Breast epithelium (tissue), 4 donors: Measurements from ENCODE around the gene OAF. TPM values are rescaled to one million over a fixed set of nuclear protein-coding genes. Genes with fewer than 3 reads are reported as not detected.

Experiments
- DNase-seq, 2 donors: peaks; one replicate each; pipeline ENCODE4 v3.0.0-alpha.2; 2019; ENCODE audit warnings: low spot score in 2 of 2
- H3K27ac ChIP-seq, 2 donors: fragments of 200-600 bp; sonication (generic) in 1 of 2; one replicate each; pipeline ENCODE4 v1.5.1; 2016 to 2019; ENCODE audit warnings: mild to moderate bottlenecking in 1 of 2
- H3K27me3 ChIP-seq, 2 donors: fragments of 200-600 bp; sonication (generic) in 1 of 2; one replicate each; pipeline versions ENCODE4 v1.5.1 to v1.6.0; 2017 to 2019; ENCODE audit warnings: control low read depth in 1 of 2, mild to moderate bottlenecking in 1 of 2
- H3K36me3 ChIP-seq: fragments of 200-600 bp; one replicate; pipeline ENCODE4 v1.5.1; 2019
- H3K4me1 ChIP-seq, 2 donors: fragments of 200-600 bp; sonication (generic); one replicate each; pipeline ENCODE4 v1.5.1; 2016 to 2019; ENCODE audit warnings: control low read depth in 1 of 2
- H3K4me3 ChIP-seq, 3 donors: fragments of 200-600 bp; sonication (generic); 1 replicate in 2 of 3; 2 replicates in 1 of 3; pipeline ENCODE4 v1.5.1; 2016 to 2019; ENCODE audit warnings: mild to moderate bottlenecking in 3 of 3, moderate library complexity in 2 of 3
- H3K9me3 ChIP-seq, 2 donors: fragments of 200-600 bp; sonication (generic) in 1 of 2; one replicate each; pipeline ENCODE4 v1.5.1; 2016 to 2019; ENCODE audit warnings: control low read depth in 1 of 2
- POLR2A ChIP-seq: fragments of 450-650 bp; IDR thresholded peaks from one replicate; pipeline ENCODE4 v1.6.1; 2016; ENCODE audit warnings: antibody characterized with exemption, mild to moderate bottlenecking, moderate library complexity
- POLR2AphosphoS5 ChIP-seq, 3 donors: sonication (generic); formaldehyde crosslinking; IDR thresholded peaks; one replicate each; pipeline ENCODE4 v1.6.1; 2017; ENCODE audit warnings: antibody characterized with exemption in 3 of 3
- intact Hi-C: fragments of 100-400 bp; cut with DNase I; formaldehyde crosslinking; loops from one replicate; pipeline ENCODE4 v1.15.1; 2023; ENCODE audit warnings: low total_unique reads
- total RNA-seq, 3 donors: library from RNA; depleted of rRNA; stranded (reverse); fragments of >200 nt; gene quantifications; one replicate each; pipeline ENCODE4 v1.1.0, GENCODE V29; 2016
- TF ChIP-seq, protein P1 (sequence below), 3 donors: fragments of 450-650 bp; IDR thresholded peaks; one replicate each; pipeline ENCODE4 v1.5.1; 2016 to 2017; ENCODE audit warnings: antibody characterized with exemption in 3 of 3, mild to moderate bottlenecking in 3 of 3, moderate library complexity in 3 of 3

The OAF gene
- 10 to 100 TPM; 19.8 to 35.1 (median 33.3) TPM for total RNA-seq

DNA sequence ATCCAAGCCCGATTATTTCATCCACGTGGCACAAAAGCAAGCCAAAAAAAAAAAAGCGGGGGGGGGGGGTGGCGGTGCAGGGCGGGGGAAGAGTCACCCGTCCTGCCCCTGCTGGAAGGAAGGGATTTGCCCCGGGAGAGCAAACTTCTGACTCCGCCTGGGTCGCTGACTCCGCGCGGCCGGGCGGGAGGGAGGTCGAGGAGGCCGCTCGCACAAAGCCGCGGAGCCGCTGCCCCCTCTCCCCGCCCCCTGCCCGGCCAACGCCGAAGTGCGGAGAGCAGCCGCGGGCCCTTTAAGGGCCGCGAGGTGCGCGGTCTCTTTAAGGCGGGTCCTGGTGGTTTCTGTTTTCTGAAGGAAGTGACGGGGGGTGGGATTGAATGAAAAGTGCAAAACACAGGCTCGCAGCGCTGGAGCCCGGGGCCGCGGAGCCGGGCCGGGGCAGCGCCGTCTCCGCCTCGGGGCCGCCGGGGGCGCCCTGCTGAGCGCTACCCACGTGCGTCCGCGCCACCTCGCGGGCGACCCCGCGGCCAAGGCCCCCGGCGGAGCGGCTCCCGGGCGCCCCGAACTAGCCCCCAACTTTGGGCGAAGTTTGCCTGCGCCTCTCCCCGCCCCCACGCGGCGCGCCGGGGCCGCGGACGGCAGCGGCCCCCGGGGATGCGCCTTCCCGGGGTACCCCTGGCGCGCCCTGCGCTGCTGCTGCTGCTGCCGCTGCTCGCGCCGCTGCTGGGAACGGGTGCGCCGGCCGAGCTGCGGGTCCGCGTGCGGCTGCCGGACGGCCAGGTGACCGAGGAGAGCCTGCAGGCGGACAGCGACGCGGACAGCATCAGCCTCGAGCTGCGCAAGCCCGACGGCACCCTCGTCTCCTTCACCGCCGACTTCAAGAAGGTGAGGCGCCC is at the start of gene OAF:
TSS of gene OAF (plus strand) at position 407 of the 896 bp plus-strand sequence. CDS start at position 655, 248 bp downstream.
- TF ChIP-seq, protein P1, sequence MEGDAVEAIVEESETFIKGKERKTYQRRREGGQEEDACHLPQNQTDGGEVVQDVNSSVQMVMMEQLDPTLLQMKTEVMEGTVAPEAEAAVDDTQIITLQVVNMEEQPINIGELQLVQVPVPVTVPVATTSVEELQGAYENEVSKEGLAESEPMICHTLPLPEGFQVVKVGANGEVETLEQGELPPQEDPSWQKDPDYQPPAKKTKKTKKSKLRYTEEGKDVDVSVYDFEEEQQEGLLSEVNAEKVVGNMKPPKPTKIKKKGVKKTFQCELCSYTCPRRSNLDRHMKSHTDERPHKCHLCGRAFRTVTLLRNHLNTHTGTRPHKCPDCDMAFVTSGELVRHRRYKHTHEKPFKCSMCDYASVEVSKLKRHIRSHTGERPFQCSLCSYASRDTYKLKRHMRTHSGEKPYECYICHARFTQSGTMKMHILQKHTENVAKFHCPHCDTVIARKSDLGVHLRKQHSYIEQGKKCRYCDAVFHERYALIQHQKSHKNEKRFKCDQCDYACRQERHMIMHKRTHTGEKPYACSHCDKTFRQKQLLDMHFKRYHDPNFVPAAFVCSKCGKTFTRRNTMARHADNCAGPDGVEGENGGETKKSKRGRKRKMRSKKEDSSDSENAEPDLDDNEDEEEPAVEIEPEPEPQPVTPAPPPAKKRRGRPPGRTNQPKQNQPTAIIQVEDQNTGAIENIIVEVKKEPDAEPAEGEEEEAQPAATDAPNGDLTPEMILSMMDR (IDR thresholded peaks at IDR 0.05): peak in 1 of 3 donors; percentile 27
- TF ChIP-seq POLR2AphosphoS5 (IDR thresholded peaks at IDR 0.05): no peak
- peak within 1 kb of the TSS; percentile 63 to 75 (median 75) for H3K4me3 ChIP-seq
- DNase-seq: peak in 1 of 2 donors; percentile 26
- H3K36me3 ChIP-seq: no peaks in the 10 kb centered on the region
- intact Hi-C loops: no loop called here
- peak within 1 kb of the TSS; percentile 75 to 81 for H3K27ac ChIP-seq
- no peaks in the 10 kb centered on the region for H3K9me3 ChIP-seq
- no peaks in the 10 kb centered on the region for H3K27me3 ChIP-seq
- no peaks in the 10 kb centered on the region for H3K4me1 ChIP-seq

- Histone ChIP-seq H3K9me3 (no peaks in the 10 kb centered on the region), H3K36me3 (no peaks in the 10 kb centered on the region), H3K4me1 (peaks cover 0 to 5% of the 10 kb centered on the region in 2 donors), H3K4me3 (no peak overlapping the region), H3K27me3 (no peaks in the 10 kb centered on the region), H3K27ac (no peak overlapping the region)
- no peak for DNase-seq
- intact Hi-C loops: loop anchor here (5.0 kb wide), 1 partner anchor 70 kb away; no protein-coding TSS in a partner anchor
- TF ChIP-seq, protein P1 (IDR thresholded peaks at IDR 0.05): no peak
- TF ChIP-seq POLR2AphosphoS5 (IDR thresholded peaks at IDR 0.05) (no peak), POLR2A (no peak)
These were observed 43.2 kb upstream of the OAF start for GRCh38 chr11:120167659-120168058.

DNA sequence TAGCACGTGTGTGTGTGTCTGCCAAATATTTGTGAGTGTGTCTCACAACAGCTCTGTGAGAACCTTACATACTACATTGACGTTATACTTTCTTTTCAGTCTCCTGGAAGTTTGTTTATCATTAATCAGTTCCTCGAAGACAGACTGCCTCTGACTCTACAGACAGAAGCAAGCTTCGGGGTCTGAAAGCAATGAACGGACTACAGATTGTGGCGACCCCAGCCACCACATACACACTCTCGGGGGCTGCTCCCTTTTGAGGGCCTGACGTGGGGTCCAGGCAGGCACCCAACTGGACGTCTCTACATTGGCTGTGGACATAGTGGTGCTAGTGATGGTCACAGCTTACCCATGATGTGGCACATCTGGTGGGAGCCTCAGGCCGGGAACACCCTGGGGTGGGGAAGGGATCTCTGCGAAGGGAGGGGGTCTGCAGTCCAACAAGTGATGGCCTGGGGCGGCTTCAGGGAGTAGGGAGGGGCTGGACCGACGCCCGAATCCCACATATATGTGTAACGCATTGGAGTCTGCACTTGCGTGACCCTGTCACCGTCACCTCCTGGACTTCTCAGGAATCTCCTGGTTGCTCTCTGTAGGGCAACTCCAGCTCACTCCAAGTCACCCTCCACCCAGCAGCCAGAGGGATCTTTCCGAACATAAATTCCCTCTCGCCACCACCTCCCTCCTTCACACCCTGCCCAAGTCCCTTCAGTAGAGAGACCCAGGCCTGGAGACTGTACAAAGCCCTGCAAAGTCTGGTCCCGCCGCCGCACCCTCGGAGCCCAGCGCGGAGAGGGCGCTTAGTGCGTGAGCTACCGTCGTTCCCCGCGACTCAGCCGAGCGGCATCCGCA is 42.5 kb upstream of the OAF start:
- TF ChIP-seq, protein P1 (IDR thresholded peaks at IDR 0.05): no peak
- no peak for TF ChIP-seq POLR2AphosphoS5 (IDR thresholded peaks at IDR 0.05)
- no peak for TF ChIP-seq POLR2A
- H3K4me1 ChIP-seq: peaks cover 0 to 5% of the 10 kb centered on the region in 2 donors
- H3K4me3 ChIP-seq: peak overlapping the region; percentile 39 to 81 (median 56)
- no peaks in the 10 kb centered on the region for H3K27me3 ChIP-seq
- no peaks in the 10 kb centered on the region for H3K9me3 ChIP-seq
- intact Hi-C loops: loop anchor here (5.0 kb wide), 1 partner anchor 69 kb away; no protein-coding TSS in a partner anchor
- H3K27ac ChIP-seq: peak overlapping the region; percentile 57 to 76
- H3K36me3 ChIP-seq: no peaks in the 10 kb centered on the region
- no peak for DNase-seq

DNA sequence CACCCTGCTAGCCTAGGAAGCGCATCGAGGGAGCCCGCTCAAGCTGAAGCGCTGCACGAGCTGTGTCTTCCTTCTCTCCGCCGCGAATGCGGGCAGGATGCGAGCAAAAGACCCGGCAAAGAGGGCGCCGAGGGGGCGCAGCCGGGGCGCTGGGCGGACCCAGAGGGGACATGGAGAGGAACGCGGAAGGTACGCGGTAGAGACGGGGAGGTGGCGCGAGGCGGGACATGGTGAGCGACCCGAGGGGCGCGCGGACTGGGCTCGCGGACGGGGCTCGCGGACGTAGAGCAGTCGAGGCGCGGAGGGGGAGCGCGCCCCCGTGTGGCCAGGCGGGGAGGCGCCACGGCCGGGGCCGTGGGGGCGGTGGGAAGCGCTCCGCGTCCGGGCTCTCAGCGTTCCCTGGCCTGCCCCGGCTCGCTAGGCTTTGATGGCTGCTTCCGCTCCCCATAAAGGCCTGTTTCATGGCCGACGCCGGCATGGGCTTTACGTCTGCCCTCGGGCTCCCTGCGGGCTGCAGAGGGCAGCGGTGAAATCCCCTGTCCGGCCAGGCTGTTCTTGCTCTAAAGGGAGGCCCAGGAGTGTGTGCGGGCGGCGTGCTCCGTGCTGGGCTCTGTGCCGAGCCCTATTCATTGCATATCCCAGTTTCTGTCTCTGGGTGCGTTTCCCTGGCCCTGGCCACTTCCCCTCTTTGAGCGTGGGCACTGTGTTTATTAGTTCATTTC is 41.7 kb upstream of the OAF start:
- Histone ChIP-seq H3K27me3 (no peaks in the 10 kb centered on the region), H3K27ac (peak overlapping the region; percentile 57 to 76), H3K9me3 (no peaks in the 10 kb centered on the region), H3K4me3 (peak overlapping the region; percentile 39 to 81 (median 56)), H3K36me3 (no peaks in the 10 kb centered on the region), H3K4me1 (peaks cover 0 to 5% of the 10 kb centered on the region in 2 donors)
- DNase-seq: peak in 1 of 2 donors; percentile 59
- TF ChIP-seq, protein P1 (IDR thresholded peaks at IDR 0.05): peak; percentile 40 to 82 (median 62)
- TF ChIP-seq POLR2A (no peak), POLR2AphosphoS5 (IDR thresholded peaks at IDR 0.05) (peak in 1 of 3 donors; percentile 36)
- intact Hi-C loops: loop anchor here (5.0 kb wide), 1 partner anchor 68 kb away; no protein-coding TSS in a partner anchor
